Measurements from ENCODE around the gene CAV2.

CAV2 gene

DNA sequence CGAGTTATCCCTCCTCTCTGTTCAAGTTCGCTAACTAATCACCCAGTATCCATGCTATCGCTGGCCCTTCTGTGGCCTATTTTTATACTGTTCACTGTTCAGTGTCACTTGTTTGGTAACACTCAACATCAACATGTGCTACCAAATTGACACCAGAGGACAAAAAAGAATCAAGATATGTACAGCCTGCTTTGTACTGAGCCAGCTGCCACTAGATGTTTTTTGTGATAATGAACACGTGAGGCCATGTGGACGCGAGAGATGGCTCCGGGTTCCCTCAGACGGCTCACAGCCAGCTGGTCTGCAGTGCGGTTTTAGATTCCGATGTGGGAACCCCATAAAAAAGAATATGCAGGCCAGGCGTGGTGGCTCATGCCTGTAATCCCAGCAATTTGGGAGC lies 46.5 kb downstream of the CAV2 start:
- no peak for DNase-seq (ENCODE audit: low spot score)
- peaks cover 99% of the 10 kb centered on the region for H3K36me3 ChIP-seq (ENCODE audit: low read depth)
- ATAC-seq (ENCODE audit: low read depth), result no peak
- peak overlapping the region; percentile 11 for H3K27ac ChIP-seq (ENCODE audit: poor library complexity, severe bottlenecking)
- H3K4me3 ChIP-seq (ENCODE audit: severe bottlenecking), result no peak overlapping the region
- TF ChIP-seq, protein P1, sequence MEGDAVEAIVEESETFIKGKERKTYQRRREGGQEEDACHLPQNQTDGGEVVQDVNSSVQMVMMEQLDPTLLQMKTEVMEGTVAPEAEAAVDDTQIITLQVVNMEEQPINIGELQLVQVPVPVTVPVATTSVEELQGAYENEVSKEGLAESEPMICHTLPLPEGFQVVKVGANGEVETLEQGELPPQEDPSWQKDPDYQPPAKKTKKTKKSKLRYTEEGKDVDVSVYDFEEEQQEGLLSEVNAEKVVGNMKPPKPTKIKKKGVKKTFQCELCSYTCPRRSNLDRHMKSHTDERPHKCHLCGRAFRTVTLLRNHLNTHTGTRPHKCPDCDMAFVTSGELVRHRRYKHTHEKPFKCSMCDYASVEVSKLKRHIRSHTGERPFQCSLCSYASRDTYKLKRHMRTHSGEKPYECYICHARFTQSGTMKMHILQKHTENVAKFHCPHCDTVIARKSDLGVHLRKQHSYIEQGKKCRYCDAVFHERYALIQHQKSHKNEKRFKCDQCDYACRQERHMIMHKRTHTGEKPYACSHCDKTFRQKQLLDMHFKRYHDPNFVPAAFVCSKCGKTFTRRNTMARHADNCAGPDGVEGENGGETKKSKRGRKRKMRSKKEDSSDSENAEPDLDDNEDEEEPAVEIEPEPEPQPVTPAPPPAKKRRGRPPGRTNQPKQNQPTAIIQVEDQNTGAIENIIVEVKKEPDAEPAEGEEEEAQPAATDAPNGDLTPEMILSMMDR (IDR thresholded peaks at IDR 0.05; ENCODE audit: poor library complexity, severe bottlenecking), result no peak
- no peaks in the 10 kb centered on the region for H3K9me3 ChIP-seq (ENCODE audit: severe bottlenecking)
- H3K27me3 ChIP-seq (ENCODE audit: insufficient read depth, poor library complexity, severe bottlenecking), result no peaks in the 10 kb centered on the region
- peaks cover 12% of the 10 kb centered on the region for H3K4me1 ChIP-seq (ENCODE audit: insufficient read depth, poor library complexity, severe bottlenecking)

DNA sequence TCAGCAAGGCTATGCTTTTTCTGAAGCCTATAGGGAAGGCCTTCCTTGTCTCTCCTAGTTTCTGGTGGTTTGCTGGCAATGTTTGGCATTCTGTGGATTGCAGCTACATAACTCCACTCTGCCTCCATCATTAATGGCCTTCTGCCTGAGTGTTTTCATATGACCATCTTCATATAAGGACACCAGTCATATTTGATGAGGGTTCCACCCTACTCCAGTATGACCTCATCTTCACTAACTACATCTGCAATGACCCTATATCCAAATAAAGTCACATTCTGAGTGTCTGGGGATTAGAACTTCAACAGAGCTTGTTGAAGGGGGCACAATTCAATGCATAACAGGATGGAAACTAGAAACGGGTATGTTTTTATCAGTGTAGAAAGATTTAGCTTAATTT lies 47.4 kb downstream of the CAV2 start:
- Histone ChIP-seq H3K27ac (ENCODE audit: poor library complexity, severe bottlenecking) (peak overlapping the region; percentile 11), H3K4me3 (ENCODE audit: severe bottlenecking) (no peak overlapping the region), H3K9me3 (ENCODE audit: severe bottlenecking) (no peaks in the 10 kb centered on the region), H3K36me3 (ENCODE audit: low read depth) (peaks cover 99% of the 10 kb centered on the region), H3K27me3 (ENCODE audit: insufficient read depth, poor library complexity, severe bottlenecking) (no peaks in the 10 kb centered on the region), H3K4me1 (ENCODE audit: insufficient read depth, poor library complexity, severe bottlenecking) (peaks cover 13% of the 10 kb centered on the region)
- TF ChIP-seq, protein P1 (IDR thresholded peaks at IDR 0.05; ENCODE audit: poor library complexity, severe bottlenecking), result no peak
- ATAC-seq (ENCODE audit: low read depth) (no peak), DNase-seq (ENCODE audit: low spot score) (no peak)

DNA sequence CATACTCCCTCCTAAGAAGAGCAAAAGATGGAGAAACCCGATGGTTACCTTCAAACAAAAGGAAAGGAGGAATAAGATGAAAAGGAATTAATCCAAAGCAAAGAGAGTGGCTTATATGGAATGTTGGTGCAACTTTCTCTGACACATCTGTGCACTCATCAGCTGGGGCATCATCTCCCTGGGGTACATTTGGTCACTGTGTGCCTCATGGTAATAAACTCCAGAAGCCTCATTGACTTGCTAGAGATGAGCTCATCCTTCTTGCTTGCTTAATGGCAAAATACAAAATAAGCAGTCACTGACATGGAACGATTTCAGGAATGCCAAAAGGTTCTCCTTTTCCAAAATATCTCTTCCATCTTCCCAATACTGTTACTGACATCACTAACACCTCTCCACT lies 47.8 kb downstream of the CAV2 start:
- DNase-seq (ENCODE audit: low spot score) (no peak), ATAC-seq (ENCODE audit: low read depth) (no peak)
- peak overlapping the region; percentile 11 for H3K27ac ChIP-seq (ENCODE audit: poor library complexity, severe bottlenecking)
- H3K4me1 ChIP-seq (ENCODE audit: insufficient read depth, poor library complexity, severe bottlenecking), result peaks cover 11% of the 10 kb centered on the region
- peaks cover 99% of the 10 kb centered on the region for H3K36me3 ChIP-seq (ENCODE audit: low read depth)
- no peaks in the 10 kb centered on the region for H3K9me3 ChIP-seq (ENCODE audit: severe bottlenecking)
- TF ChIP-seq, protein P1 (IDR thresholded peaks at IDR 0.05; ENCODE audit: poor library complexity, severe bottlenecking), result no peak
- no peaks in the 10 kb centered on the region for H3K27me3 ChIP-seq (ENCODE audit: insufficient read depth, poor library complexity, severe bottlenecking)
- H3K4me3 ChIP-seq (ENCODE audit: severe bottlenecking), result no peak overlapping the region

DNA sequence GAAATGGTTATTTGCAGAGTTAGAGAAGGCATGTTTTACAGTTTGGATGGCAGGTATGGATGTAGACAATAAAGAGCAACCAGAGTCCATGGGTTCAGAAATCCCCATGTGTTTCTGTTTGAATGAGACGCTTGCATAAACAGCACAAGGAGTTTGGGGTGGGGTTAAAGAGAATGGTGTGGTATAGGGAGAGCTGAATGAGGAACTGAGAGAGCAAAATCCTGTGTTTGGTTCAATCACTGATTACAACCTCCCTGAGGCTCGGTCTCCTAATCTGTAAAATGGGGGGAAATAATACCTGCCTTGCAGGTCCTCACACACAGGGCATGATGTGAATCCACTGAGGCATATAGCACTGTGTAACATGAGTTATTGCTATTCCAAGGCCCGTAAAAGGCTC lies 49.0 kb downstream of the CAV2 start:
- no peak for DNase-seq (ENCODE audit: low spot score)
- H3K9me3 ChIP-seq (ENCODE audit: severe bottlenecking), result no peaks in the 10 kb centered on the region
- H3K4me3 ChIP-seq (ENCODE audit: severe bottlenecking), result no peak overlapping the region
- peak overlapping the region; percentile 34 for H3K27ac ChIP-seq (ENCODE audit: poor library complexity, severe bottlenecking)
- peaks cover 99% of the 10 kb centered on the region for H3K36me3 ChIP-seq (ENCODE audit: low read depth)
- no peaks in the 10 kb centered on the region for H3K27me3 ChIP-seq (ENCODE audit: insufficient read depth, poor library complexity, severe bottlenecking)
- TF ChIP-seq, protein P1 (IDR thresholded peaks at IDR 0.05; ENCODE audit: poor library complexity, severe bottlenecking), result no peak
- ATAC-seq (ENCODE audit: low read depth), result no peak
- H3K4me1 ChIP-seq (ENCODE audit: insufficient read depth, poor library complexity, severe bottlenecking), result peaks cover 20% of the 10 kb centered on the region

DNA sequence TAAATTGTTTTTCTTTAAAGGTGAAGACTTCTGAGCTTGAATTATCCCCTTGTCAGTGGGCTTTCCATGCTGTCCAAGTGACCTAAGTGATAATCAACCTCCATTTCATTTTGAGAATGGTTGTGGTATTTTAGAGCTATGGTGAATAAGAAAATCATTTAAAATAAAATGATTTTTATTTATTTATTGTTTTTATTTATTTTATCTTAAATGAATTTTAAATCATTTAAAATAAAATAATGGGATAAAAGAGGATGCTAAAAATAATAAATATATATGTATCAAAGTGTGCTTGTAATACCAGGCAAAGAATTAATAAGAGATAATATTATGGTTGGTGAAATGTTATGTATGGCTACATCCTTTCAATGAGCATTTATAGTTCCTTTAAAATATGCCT lies 49.8 kb downstream of the CAV2 start:
- Histone ChIP-seq H3K27me3 (ENCODE audit: insufficient read depth, poor library complexity, severe bottlenecking) (no peaks in the 10 kb centered on the region), H3K36me3 (ENCODE audit: low read depth) (peaks cover 99% of the 10 kb centered on the region), H3K9me3 (ENCODE audit: severe bottlenecking) (no peaks in the 10 kb centered on the region), H3K27ac (ENCODE audit: poor library complexity, severe bottlenecking) (peak overlapping the region; percentile 34), H3K4me1 (ENCODE audit: insufficient read depth, poor library complexity, severe bottlenecking) (peaks cover 24% of the 10 kb centered on the region), H3K4me3 (ENCODE audit: severe bottlenecking) (no peak overlapping the region)
- TF ChIP-seq, protein P1 (IDR thresholded peaks at IDR 0.05; ENCODE audit: poor library complexity, severe bottlenecking), result no peak
- ATAC-seq (ENCODE audit: low read depth), result no peak
- DNase-seq (ENCODE audit: low spot score), result no peak

Measured in RWPE2 (cell line).